ENCODE data around the gene WBP1.
A peak's percentile ranks its signal among the peaks of the same experiment; 100 is the strongest.
"Not testable (repeated sequence)": the region's sequence is repeated elsewhere in the genome, so short reads cannot be mapped to it uniquely, and the experiment has no call there.

Gene WBP1

GRCh38 chr2:74439373-74439772, 18.9 kb upstream of the WBP1 start:
- peak overlapping the region; percentile 57 for H3K4me3 ChIP-seq (ENCODE audit: control insufficient read depth, low read depth, low read length)
- DNase-seq (ENCODE audit: low read depth): no peak
- TF ChIP-seq CTCF (conservative IDR thresholded peaks at IDR 0.05; ENCODE audit: control insufficient read depth, insufficient read depth, low read depth, low read length): no peak

GRCh38 chr2:74439803-74440377, 18.3 kb upstream of the WBP1 start:
- no peak for TF ChIP-seq CTCF (conservative IDR thresholded peaks at IDR 0.05; ENCODE audit: control insufficient read depth, insufficient read depth, low read depth, low read length)
- H3K4me3 ChIP-seq (ENCODE audit: control insufficient read depth, low read depth, low read length): peak overlapping the region; percentile 57
- peak; percentile 46 for DNase-seq (ENCODE audit: low read depth)

DNA sequence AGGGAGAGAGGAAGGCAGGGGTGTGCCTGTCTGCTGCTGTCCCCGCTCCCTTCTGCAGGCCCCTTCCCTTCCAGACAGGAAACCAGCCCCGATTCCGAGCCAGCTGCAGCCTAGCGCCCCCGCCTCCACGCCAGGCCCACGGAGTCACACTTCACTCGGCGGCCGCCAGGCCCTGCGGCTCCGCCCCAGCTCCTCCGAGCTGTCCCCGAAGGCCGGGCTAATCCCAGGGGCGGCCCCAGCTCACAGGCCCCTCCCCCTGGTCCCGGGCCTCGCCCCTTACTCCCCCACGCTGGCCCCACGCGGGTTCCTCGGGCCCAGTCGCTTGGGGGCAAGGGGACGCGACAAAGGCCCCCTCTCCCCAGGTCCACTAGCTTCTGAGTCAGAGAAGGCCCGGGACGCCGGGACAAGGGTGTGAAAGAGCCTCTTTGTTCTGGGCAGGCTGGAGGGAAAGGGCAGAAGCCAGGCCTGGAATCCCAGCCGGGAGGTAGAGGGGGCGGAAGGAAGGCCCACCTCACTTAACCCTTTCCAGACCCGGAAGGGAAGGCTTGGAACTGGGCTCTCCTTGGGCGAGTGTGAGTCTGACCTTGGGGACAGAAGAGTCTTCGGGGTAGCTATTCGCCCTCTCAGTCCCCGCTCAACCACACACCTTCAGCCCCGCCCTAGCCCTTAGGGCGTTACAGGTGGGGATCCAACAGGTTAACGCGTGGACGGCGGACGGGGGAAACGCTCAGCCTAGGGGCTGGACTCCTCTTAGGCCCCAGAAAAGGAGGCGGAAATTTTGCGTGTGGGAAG, 17.7 kb upstream of the WBP1 start:
- peak overlapping the region; percentile 57 for H3K4me3 ChIP-seq (ENCODE audit: control insufficient read depth, low read depth, low read length)
- TF ChIP-seq CTCF (conservative IDR thresholded peaks at IDR 0.05; ENCODE audit: control insufficient read depth, insufficient read depth, low read depth, low read length): no peak
- peak; percentile 68 for DNase-seq (ENCODE audit: low read depth)

- no peak for DNase-seq (ENCODE audit: low read depth)
- TF ChIP-seq CTCF (conservative IDR thresholded peaks at IDR 0.05; ENCODE audit: control insufficient read depth, insufficient read depth, low read depth, low read length): no peak
- H3K4me3 ChIP-seq (ENCODE audit: control insufficient read depth, low read depth, low read length): no peak overlapping the region
These were observed 17.0 kb upstream of the WBP1 start for GRCh38 chr2:74441170-74441689.

- H3K4me3 ChIP-seq (ENCODE audit: control insufficient read depth, low read depth, low read length): peak within 1 kb of the TSS; percentile 57
- DNase-seq (ENCODE audit: low read depth): no peak
- no peak for TF ChIP-seq CTCF (conservative IDR thresholded peaks at IDR 0.05; ENCODE audit: control insufficient read depth, insufficient read depth, low read depth, low read length)
These were observed 16.4 kb upstream of the WBP1 start, which contains the start of gene RTKN for GRCh38 chr2:74441690-74442482. Gene RTKN (minus strand): TSS chr2:74441937. CDS start chr2:74441816, 121 bp downstream.

GRCh38 chr2:74442483-74443297, 15.5 kb upstream of the WBP1 start:
- not testable (repeated sequence) for DNase-seq (ENCODE audit: low read depth); H3K4me3 ChIP-seq (ENCODE audit: control insufficient read depth, low read depth, low read length)
